GM19468 (cell line): Measurements from ENCODE around the gene SF3B6.
"Not testable (repeated sequence)": the region's sequence is repeated elsewhere in the genome, so short reads cannot be mapped to it uniquely, and the experiment has no call there.

Source experiments
- ATAC-seq: cut with Tn5 transposase; IDR thresholded peaks from one replicate; pipeline ENCODE4 v1.9.1; 2021; ENCODE audit warnings: mild to moderate bottlenecking, moderate library complexity, moderate number of reproducible peaks; ENCODE audit not compliant: unreplicated experiment; ENCODE audit errors: extremely low read depth

Gene SF3B6, protein sequence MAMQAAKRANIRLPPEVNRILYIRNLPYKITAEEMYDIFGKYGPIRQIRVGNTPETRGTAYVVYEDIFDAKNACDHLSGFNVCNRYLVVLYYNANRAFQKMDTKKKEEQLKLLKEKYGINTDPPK

DNA sequence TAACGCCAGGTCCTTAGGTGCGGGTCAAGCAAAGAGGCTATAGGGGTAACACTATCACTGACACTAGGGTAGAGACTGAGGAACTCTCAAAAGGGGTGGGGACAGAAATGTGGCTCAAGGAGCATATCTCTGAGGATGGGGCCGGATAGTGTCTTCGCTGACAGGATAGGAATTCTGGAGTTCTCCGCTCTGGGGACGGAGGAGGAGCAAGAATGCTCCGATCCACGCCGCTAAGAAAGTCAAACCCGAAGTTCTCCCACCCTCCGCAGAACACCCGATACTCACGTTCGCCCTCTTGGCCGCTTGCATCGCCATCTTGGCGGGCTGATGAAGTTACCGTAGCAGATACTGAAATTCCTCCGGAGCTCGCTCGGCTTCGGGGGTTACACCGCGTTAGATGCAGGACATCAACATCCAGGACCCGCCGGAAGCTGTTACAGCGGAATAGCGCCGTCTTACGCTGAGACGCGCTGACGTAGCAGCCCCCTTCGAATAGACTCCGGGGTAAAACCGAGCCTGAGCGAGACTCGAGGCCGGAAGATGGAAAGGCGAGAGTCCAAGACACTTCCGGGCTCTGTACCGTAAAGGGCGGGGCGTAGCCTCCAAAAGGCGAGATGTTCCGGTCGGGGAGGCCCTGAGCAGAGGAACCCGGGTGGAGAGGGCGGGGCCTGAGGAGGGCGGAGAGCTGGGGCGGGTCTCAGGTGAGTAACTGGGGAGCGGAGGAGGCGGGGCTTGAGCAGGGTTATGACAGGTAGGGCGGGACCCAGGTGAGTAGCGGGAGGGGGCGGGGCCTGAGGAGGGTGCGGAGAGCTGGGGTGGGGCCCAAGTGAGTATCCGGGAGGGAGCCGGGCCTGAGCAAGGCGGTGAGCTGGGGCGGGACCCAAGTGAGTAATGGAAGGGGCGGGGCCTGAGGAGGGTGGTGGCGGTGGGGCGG, at the start of gene SF3B6:
Gene SF3B6 (minus strand): TSS at position 412 of the 934 bp plus-strand sequence. CDS start 97 bp downstream, at position 315.
- peak; percentile 95 for ATAC-seq

DNA sequence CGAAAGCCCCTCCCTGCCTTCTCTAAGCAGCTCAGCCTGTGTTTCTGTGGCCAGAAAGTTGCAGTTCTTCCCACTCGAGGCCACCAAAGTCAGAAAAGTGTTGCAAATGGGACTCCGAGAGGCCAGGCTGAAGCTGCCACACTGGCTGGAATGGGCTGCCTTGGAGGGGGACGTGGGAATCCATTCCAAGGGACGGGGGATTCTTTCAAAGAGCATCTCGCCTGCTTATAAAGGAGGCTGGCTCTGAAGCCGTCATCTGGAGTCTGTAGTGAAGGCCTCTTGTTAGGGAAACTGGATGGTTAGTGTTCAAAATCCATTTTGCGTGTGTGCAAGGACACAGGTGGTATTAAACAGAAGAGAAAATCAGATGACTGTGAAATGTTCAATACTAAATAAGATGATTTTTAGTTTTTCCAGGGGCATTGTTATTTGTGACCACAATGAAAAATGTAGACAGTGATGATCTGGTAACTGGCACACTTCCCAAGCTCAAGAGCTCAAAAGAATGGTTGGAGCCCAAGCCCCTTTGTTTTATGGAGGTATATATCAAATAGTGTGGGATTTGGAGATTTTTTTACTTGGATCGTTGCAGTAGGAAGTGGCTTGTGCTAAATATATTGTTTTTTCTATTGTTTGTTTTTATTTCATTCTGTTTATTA, 47.9 kb upstream of the SF3B6 start:
- ATAC-seq: no peak

DNA sequence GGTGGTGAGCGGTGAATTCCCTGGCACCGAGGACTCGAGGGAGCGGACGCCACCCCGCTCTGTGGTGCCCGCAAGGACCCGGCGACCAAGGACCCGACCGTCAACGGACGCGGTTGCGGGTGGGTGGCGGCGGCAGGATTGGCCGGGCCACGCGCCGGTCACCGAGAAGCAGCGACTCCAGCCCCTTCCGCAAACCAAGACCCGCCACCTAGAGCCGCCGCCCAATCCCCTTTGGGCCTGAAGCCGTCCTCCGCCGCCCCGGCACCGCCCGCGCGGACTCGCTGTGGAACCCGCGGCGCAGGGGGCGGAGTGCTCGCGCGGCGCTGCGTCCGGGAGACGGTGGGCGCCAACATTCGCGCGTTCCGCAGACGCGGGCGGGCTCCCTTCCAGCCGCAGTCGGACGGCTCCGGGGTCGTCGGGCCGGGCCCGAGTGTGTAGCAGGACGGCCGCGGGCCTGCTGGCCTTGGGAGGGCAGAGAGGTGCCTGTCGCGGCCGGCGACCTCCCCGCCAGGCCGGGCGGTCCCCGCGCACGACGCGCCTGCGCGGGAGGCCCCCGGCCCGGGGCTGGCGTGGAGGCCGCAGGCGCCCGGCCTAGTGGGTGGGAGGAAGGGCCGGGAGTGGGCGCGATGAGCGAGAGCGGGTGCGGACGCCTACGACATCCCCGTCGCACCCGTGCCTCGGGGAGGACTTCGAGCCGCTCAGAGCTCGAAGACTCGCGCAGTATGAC, 47.2 kb upstream of the SF3B6 start, which contains the start of the genes FAM228B and PFN4:
Gene FAM228B (plus strand): TSS at position 275 of the 727 bp plus-strand sequence. CDS start 893 bp downstream, outside the sequence.
Gene PFN4 (minus strand): TSS at position 140 of the 727 bp plus-strand sequence. CDS start 799 bp downstream, outside the sequence.
- ATAC-seq: peak; percentile 67

DNA sequence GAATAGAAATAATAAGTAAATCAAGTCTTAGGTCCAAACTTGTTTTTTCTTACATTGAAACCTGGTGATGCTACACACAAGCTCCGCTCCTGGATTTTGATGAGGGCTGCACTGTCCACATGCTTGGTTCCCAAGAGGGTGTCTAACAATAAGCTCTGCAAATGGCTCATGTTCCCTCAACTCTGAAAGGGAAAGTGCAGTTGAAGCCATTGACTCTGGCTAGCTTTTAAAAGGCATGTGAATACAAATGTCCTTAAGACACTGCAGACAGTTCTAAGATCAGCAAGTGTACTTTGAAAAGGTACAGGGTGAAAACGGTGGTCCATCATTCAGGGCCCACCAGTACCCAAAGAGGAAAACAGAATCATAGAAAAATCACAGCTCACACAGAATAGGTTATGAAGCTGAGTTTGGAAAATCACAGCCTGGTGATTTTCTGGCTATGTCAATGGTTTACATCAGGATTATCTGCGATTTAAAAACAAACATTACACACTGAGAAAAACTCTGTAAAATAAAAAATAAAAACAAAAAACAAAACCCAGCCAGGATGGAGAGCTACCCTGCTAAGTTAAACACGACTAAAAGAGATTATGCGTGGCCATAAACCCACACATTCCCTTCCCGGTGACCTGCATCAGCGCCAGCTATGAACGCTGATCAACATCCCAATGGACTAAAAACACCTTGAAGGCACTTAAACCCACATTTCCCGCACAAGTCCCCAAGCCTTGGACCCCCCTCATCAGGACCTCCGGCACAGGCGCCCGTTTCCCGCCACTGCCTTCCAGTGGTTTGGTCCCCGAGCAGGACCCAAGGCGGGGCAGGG, 46.5 kb upstream of the SF3B6 start:
- no peak for ATAC-seq

DNA sequence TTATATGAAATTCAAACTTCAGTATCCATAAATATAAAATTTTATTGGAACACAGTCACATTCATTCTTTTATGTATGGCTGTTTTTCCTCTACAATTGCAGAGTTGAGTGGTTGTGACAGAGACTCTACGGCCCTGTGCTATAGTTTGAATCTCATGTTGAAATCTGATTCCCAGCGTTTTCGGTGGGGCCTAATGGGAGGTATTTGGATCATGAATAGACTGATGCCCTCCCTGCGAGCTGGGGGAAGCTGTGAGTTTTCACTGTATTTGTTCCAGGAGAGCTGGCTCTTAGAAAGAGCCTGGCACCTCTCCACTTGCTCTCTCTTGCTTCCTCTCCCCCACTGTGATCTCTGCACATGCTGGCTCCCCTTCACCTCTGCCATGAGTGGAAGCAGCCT, 45.3 kb upstream of the SF3B6 start:
- no peak for ATAC-seq

DNA sequence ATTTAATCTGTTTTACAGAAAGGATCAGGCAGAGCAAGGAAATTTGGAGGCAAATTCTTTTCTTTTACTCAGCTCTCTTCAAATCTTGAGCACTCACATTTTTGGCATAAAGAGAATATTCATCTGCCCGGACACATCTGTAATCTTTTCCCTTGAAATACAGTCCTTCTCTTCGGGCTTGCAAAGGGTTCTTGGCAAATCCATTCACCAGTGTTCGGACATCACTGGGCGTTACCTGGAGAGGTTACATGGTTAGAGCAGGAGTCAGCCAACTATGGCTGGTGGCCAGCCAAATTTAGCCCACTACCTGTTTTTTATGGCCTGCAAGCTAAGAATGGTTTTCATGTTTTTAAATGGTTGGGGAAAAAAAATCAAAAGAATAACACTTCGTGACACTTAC, 44.9 kb upstream of the SF3B6 start:
- no peak for ATAC-seq

DNA sequence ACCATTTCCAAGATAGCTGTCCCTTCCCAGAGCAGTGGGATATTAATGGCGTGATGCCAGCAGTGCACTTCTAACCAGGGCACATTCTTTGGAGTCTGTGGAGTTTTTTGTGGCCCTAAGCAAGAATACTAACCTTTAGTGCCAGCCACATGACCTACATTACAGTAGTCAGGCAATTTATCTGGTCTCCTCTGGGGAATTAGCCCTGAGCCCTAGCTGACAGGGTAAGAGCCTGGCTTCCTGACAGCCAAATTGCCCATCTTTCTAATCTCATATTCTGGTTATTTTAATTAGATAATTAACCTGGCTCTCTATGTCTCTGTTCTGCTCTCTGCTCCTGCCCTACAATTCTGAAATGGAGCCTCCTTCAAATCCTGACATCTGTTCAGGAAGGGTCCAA, 41.8 kb upstream of the SF3B6 start:
- ATAC-seq: no peak

DNA sequence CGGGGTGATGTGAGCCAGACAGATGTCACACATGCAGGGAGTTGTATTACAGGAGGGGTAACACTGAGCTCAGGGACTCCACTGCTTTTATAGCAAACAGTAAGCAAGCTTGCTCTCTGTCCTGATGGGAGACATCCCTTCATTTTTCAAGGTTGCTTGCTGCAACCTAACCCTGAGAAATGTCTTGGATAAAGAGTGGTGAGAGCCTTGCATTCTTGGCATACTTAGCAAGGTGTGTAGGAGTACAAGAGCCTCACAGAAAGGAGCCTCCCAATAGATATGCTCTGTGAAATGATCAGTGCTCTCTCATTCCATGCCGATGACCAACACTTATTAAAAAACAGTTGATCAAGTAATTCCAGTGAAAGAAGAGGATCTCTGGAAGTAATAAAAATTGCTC, 38.9 kb upstream of the SF3B6 start:
- no peak for ATAC-seq

DNA sequence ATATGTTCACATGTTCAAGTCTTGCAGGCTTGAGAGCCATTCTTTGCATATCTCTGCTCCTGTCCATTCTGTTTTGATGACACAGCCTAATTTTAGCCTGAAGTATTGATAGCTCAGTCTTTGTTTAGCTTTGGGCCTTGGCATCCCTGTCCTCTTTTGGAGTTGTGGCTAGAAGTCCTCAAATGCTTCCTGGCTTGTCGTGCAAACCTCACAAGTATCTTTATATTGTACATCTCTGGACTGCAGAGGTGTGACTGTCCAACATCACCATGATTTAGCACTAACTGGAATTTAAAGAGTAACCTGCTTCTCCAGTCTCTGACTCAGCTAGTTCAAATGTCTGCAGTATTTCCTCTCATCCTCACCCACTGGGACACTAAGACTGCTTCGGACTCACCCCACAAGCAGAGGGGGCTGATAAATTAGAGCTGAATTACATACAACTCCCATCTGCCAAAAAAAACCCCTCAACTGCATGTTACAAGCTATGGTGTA, 35.3 kb upstream of the SF3B6 start:
- ATAC-seq: no peak

DNA sequence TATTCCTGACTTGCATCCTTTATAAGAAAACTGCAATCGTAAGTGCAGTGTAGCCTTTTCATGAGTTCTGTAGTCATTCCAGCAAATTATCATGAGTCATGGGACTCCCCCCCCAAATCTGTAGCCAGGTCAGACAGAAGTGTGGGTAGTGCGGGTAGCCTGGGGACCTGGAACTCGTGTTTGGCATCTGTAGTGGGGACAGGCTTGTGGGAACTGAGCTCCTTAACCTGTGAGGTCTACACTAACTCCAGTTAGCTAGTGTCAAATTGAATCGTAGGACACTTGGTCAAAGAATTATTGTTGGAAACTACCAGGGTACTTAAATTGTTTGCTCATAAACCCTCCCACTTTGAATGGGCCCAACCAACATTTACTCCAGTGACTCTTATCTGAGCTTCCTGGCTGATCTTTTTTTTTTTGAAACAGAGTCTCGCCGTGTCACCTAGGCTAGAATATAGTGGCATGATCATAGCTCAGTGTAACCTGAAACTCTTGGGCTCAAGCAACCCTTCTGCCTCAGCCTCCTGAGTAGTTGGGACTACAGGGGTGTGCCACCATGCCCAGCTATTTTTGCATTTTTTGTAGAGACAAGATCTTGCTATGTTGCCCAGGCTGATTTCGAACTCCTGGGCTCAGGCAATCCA, 34.7 kb upstream of the SF3B6 start:
- ATAC-seq: no peak

DNA sequence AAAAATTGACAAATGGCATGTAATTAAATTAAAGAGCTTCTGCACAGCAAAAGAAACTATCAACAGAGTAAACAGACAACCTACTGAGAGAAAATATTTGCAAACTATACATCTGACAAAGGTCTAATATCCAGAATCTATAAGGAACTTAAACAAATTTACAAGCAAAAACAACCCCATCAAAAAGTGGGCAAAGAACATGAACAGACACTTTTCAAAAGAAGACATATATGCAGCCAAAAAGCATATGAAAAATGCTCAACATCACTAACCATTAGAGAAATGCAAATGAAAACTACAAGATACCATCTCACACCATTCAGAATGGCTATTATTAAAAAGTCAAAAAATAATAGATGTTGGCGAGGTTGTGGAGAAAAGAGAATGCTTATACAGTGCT, 33.3 kb upstream of the SF3B6 start:
- not testable (repeated sequence) for ATAC-seq

DNA sequence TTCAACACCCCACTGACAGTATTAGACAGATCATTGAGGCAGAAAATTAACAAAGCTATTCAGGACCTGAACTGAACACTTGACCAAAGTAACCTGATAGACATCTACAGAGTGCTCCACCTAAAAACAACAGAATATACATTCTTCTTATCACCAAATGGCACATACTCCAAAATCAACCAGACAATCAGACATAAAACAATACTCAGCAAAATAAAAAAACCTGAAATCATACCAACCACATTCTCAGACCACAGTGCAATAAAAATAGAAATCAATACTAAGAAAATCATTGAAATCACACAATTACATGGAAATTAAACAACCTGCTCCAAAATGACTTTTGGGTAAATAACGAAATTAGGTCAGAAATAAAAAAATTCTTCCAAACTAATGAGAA, 31.2 kb upstream of the SF3B6 start:
- ATAC-seq: no peak

DNA sequence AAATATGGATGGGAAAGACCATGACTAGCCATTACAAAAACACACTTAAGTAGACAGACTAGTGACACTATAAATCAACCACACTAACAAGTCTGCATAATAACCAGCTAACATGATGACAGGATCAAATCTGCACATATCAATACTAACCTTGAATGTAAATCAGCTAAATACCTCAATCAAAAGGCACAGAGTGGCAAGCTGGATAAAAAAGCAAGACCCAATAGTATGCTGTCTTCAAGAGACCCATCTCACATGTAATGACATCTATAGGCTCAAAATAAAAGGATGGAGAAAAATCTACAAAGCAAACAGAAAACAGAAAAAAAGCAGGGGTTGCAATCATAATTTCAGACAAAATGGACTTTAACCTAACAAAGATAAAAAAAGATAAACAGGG, 30.7 kb upstream of the SF3B6 start:
- ATAC-seq: no peak

DNA sequence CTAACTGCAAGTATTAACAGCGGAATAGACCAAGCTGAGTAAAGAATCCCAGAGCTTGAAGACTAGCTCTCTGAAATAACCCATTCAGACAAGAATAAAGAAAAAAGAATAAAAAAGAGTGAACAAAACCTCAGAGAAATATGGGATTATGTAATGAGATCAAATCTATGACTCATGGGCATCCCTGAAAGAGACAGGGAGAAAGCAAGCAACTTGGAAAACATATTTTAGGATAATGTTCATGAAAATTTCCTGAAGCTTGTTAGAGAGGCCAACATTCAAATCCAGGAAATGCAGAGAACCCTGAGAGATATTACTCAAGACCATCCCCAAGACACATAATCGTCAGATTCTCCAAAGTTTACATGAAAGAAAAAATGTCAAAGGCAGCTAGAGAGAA, 29.7 kb upstream of the SF3B6 start:
- ATAC-seq: no peak

DNA sequence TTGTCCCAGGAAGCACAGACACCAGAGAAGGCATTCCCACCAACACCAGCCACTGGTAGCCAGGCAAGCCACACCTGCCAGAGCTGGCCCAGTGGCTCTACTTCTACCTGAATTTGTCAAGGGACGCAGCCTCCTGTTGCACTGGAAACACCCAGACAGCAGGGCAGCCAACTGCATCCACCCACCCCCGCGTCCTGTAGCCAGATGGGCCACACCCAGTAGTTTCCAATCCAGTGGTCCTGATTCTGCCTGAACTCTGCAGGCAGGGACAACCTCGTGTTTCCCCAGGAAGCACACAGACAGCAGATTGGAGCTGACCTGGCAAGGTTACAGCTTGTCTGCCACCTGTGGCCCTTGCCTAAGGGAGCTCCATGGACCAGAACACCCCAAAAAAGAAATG, 28.8 kb upstream of the SF3B6 start:
- no peak for ATAC-seq

DNA sequence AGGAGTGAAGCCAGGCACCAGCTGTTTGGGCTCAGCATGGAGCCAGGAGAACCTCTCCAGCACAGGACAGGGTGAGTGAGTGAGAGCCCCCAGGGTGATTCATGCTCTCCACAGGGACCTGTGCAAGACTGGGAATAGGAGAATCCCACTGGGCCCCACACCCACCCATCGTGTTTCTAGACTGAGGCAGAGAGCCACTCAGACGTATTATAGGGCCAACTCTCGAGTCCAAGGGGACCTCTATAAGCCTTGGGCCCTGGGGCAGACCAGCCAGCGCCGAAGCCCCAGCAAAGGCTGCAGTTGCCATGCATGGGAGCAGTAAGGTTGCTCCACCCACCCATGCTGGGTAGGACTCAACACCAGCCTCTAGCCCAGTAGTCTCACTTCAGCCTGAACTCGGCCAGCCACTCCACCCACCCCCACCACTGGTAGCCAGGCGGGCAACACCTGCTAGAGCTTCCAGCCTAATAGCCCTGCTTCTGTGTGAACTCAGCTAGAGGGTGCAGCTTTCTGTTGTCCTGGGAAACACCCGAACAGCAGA, 28.1 kb upstream of the SF3B6 start:
- ATAC-seq: no peak

DNA sequence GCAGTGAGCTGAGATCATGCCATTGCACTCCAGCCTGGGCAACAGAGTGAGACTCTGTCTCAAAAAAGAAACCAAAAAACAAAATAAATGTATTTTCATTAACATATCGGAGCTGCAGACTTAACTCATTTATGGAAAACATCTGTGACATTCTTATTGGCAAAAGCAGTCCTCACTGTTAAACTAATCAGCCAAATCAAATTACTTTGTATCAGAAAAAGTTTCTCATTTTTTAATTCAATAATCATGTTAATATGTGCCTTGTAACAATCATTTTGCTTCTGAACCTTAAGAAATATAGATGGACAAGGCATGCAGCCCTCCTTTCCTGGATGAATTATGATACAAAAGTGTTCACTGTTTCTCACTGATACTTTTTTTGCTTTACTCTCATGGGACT, 26.6 kb upstream of the SF3B6 start:
- ATAC-seq: no peak

DNA sequence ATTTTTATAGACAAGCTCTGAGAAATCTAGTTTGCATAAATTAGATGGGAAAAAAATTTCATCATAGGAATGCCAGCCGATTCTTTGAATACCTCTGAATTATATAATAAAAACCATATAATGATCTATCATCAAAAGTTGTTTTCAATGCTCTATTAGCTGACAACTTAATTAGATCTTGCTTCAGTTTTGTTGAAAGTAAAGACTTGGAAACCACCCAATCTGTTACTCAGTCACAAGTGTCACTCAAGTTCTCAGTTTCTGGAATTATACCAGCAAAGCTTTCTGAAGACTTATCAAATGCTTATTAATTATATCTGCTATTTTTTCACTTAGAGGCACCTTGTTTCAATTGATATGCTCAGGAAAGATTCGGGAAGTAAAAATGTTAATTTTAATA, 25.9 kb upstream of the SF3B6 start:
- no peak for ATAC-seq

DNA sequence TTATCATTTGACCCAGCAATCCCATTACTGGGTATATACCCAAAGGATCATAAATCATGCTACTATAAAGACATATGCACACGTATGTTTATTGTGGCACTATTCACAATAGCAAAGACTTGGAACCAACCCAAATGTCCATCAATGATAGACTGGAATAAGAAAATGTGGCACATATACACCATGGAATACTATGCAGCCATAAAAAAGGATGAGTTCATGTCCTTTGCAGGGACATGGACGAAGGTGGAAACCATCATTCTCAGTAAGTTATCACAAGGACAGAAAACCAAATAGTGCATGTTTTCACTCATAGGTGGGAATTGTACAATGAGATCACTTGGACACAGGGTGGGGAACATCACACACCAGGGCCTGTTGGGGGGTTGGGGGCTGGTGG, 24.6 kb upstream of the SF3B6 start:
- not testable (repeated sequence) for ATAC-seq
